ENCODE results near the gene IRGQ.
"Not testable (repeated sequence)": the region's sequence is repeated elsewhere in the genome, so short reads cannot be mapped to it uniquely, and the experiment has no call there.

Gene IRGQ, protein sequence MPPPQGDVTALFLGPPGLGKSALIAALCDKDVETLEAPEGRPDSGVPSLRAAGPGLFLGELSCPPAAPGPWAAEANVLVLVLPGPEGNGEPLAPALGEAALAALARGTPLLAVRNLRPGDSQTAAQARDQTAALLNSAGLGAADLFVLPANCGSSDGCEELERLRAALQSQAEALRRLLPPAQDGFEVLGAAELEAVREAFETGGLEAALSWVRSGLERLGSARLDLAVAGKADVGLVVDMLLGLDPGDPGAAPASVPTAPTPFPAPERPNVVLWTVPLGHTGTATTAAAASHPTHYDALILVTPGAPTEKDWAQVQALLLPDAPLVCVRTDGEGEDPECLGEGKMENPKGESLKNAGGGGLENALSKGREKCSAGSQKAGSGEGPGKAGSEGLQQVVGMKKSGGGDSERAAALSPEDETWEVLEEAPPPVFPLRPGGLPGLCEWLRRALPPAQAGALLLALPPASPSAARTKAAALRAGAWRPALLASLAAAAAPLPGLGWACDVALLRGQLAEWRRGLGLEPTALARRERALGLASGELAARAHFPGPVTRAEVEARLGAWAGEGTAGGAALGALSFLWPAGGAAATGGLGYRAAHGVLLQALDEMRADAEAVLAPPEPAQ

DNA sequence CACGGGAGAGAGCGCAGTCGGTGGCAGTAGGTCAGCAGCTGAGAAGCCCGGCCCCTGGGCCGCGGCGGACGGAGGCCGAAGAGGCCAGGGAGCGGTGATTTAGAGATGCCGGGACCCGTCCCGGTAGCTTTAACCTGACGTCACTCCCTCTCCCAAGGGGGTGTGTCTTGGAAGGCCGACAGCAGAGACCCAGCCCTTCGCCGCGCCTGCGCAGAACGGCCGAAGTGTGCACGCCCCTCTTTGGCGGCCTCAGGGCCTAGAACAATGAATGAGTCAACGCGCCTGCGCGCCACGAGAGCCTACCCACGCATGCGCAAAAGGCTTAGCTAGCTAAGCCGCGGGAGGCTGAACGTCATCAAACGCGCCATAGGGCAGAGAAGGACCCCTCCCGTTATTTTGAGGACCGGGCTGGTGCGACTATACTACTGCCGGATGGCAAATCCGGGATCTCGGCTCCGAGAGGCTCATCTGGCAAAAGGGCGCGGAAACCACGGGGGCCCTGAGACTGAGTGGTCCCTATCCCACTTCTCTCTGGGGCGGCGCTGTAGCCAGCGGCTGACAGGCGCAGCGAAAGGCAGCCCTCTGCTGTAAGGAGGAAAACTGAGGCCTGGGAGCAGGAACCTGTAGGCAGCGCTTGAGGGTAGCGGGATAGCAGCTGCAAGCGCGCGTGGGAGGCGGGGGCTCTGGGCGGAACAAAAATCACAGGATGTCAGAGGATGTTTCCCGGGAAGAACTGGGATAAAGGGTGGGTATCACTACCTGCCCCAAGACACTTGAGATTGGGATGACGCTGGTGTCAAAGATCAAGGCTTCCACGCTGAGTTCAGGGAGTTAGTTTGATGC lies at the start of gene IRGQ, which contains the start of gene ZNF576:
Gene IRGQ (minus strand): TSS at position 136 of the 843 bp plus-strand sequence. CDS start 796 bp downstream, outside the sequence.
Gene ZNF576 (plus strand): TSS at position 597 of the 843 bp plus-strand sequence. CDS start 514 bp downstream, outside the sequence.
- peak; percentile 100 for DNase-seq (ENCODE audit: low read depth in 1 of 2, low spot score in 1 of 2)

DNA sequence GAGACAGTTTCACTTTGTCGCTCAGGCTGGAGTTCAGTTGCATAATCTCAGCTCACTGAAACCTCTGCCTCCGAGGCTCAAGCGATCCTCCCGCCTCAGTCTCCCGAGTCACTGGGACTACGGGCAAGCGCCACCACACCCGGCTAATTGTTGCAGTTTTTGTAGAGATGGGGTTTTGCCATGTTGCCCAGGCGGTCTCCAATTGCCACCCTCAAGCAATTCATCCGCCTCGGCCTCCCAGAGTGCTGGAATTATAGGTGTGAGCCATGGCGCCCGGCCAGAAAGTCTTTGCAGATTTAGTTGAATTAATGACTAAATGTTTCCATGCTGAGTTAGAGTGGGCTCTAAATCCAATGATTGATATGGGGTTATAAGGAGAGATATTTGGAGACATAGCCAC lies 48.2 kb upstream of the IRGQ start:
- DNase-seq (ENCODE audit: low read depth in 1 of 2, low spot score in 1 of 2): no peak

GRCh38 chr19:43643326-43643725 lies 47.4 kb upstream of the IRGQ start:
- DNase-seq (ENCODE audit: low read depth in 1 of 2, low spot score in 1 of 2): no peak

- DNase-seq (ENCODE audit: low read depth in 1 of 2, low spot score in 1 of 2): no peak
Observed at GRCh38 chr19:43642531-43642930, 46.6 kb upstream of the IRGQ start.

DNA sequence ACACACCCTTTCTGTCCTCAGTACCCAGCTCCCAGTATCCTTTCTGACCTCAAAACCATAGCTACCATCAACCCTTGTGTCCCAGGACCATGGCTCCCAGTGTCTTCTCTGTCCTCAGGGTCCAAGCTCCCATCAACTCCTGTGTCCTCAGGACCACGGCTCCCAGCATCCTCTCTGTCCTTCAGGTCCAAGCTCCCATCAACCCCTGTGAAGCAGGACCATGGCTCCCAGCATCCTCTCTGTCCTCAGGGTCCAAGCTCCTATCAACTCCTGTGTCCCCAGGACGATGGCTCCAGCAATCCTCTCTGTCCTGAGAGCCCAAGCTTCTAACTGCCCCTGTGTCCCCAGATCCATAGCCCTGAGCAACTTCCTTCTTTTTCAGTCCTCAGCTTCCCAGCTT lies 45.4 kb upstream of the IRGQ start:
- no peak for DNase-seq (ENCODE audit: low read depth in 1 of 2, low spot score in 1 of 2)

DNA sequence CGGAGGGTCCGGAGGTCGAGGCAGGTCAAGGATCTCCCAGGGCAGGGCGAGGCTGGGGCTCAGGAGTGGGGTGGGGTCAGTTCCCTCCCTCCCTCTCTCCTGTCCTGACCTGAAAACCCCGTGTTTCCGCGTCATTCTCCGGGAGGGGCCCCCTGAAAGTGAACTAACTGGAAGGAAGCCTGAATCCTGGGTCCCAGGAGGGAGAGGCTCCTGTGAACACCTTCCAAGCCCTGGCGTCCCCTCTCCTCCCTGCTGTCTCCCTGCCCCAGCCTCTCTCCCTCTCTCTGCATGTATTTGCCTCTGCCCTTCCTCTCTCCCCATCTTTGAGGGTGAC lies 44.5 kb upstream of the IRGQ start:
- no peak for DNase-seq (ENCODE audit: low read depth in 1 of 2, low spot score in 1 of 2)

GRCh38 chr19:43639519-43640423 lies 43.8 kb upstream of the IRGQ start, which contains the start of gene CADM4:
Gene CADM4, minus strand, starts transcription at chr19:43639850. Its CDS starts 60 bp downstream, at chr19:43639790.
- peak; percentile 32 to 38 for DNase-seq (ENCODE audit: low read depth in 1 of 2, low spot score in 1 of 2)

GRCh38 chr19:43638995-43639518 lies 43.1 kb upstream of the IRGQ start:
- DNase-seq (ENCODE audit: low read depth in 1 of 2, low spot score in 1 of 2): no peak

DNA sequence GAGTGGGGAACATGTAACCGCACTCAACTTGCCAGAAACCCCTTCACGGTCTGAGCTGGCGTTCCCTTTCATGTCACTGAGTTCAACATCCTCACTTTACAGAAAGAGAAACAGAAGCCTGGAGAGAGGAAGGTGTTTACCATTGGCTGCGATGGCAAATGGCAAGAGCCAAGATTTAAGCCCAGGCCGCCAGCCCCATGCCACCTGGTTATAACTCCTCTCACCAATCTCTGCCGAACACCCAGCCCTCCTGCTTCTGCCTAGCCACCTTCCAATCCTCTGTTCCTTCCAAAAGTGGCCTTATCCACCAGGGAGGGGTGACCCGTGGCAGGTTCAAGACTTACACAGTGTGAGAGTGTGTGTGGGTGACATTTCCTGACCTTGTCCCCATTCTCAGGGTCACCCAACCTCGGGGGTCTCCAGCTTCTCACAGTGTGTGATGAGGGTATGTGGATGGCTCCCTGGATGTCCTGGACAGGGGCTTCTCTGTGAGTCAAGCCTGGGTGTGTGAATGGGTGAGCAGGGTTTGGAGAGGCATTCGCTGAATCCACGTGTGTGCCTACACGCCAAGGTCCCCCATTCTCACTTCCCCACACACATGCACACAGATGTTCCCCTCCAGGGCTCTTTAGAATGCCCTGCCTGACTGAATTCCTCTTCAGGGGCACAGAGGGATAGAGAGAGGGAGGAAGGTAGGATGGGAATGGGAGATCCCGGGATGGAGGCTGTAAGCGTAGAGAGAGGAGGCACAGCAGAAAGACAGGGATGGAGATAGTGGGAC lies 42.5 kb upstream of the IRGQ start:
- DNase-seq (ENCODE audit: low read depth in 1 of 2, low spot score in 1 of 2): no peak

GRCh38 chr19:43636121-43636683 lies 40.3 kb upstream of the IRGQ start:
- DNase-seq (ENCODE audit: low read depth in 1 of 2, low spot score in 1 of 2): no peak

DNA sequence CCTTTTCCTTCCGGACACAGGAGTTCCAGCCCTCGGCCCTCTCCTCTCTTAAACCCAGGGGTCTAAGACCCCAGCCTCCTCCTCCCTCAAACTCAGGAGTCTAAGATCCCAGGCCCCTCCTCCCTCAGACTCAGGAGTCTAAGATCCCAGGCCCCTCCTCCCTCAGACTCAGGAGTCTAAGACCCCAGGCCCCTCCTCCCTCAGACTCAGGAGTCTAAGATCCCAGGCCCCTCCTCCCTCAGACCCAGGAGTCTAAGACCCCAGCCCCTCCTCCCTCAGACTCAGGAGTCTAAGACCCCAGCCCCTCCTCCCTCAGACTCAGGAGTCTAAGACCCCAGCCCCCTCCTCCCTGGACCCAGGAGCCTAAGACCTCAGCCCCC lies 39.6 kb upstream of the IRGQ start:
- not testable (repeated sequence) for DNase-seq (ENCODE audit: low read depth in 1 of 2, low spot score in 1 of 2)

- DNase-seq (ENCODE audit: low read depth in 1 of 2, low spot score in 1 of 2): no peak
Observed at GRCh38 chr19:43634872-43635560, 39.1 kb upstream of the IRGQ start.

GRCh38 chr19:43634506-43634871 lies 38.6 kb upstream of the IRGQ start:
- no peak for DNase-seq (ENCODE audit: low read depth in 1 of 2, low spot score in 1 of 2)

DNA sequence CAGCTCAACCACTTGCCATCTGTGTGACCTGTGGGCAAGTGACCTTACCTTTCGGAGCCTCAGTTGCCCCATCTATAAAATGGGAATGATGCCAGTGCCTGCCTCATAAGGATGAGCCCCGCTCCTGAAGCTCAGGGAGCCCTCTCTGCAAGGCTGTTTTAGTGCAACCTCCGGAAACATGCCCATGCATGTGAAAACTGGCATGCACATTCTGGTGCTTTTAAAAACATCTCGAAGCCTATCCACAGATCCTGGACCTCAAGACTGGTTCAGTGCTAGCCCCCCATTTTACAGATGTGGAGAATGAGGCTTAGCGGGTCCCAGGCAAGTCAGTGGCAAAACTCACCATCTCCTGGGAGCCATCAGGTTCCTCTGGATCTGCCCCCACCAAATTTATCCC lies 38.1 kb upstream of the IRGQ start:
- DNase-seq (ENCODE audit: low read depth in 1 of 2, low spot score in 1 of 2): no peak

DNA sequence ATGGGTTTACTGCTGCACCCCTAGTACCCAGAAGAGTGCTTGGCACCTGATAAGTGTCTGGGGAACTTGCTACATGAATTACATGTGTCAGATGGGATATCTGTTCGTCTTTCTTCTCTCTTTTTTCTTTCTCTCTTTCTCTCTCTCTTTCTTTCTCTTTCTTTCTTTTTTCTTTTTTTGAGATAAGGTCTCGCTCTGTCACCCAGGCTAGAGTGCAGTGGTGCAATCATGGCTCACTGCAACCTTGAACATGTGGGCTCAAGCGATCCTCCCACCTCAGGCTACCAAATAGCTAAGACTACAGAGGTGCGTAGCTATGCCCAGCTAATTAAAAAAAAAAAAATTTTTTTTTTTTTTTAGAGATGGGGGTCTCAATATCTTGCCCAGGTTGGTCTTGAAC lies 37.6 kb upstream of the IRGQ start:
- no peak for DNase-seq (ENCODE audit: low read depth in 1 of 2, low spot score in 1 of 2)

GRCh38 chr19:43631491-43631890 lies 35.6 kb upstream of the IRGQ start:
- no peak for DNase-seq (ENCODE audit: low read depth in 1 of 2, low spot score in 1 of 2)

DNA sequence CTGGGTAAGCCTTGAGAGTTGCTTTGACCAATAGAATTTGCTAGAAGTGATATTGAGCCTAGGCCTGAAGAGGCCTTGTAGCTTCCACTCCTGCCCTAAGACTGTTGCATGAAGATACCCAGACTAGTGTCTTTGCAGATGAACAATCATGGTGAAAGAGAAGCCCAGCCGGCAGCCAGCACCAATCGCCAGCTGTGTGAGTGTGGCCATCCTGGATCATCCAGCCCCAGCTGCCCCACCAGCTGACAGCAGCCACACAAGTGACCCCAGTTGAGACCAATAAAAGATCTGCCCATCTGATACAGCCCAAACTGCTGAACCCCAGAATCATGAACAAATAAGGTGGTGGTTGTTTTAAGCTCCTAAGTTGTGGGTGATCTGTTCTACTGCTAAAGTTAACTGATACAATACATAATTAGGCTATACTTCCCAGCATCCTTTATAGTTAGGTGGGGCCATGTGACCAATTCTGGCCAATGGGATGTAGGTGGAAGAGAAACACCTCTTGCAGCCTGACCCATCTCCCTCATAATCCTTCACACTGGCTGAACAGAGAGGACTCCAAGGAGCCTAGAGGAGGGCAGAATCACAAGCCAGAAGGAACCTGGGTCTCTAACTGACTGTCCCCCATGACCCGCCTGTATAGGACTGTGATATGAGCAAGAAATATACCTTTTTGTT lies 32.9 kb upstream of the IRGQ start:
- DNase-seq (ENCODE audit: low read depth in 1 of 2, low spot score in 1 of 2): no peak

- no peak for DNase-seq (ENCODE audit: low read depth in 1 of 2, low spot score in 1 of 2)
Observed at GRCh38 chr19:43626838-43627237, 30.9 kb upstream of the IRGQ start.
